Neuron (in vitro differentiated cells): ENCODE results near the gene SORCS3.

Source experiments
- H2AFZ ChIP-seq: one replicate; pipeline ENCODE4 v1.6.1; 2013; ENCODE audit warnings: low read depth, mild to moderate bottlenecking, inconsistent platforms, low read length, moderate library complexity
- H3K27me3 ChIP-seq: one replicate; pipeline ENCODE4 v1.6.1; 2013; ENCODE audit warnings: low read length; ENCODE audit not compliant: insufficient read depth
- H3K36me3 ChIP-seq: one replicate; pipeline ENCODE4 v1.6.1; 2013; ENCODE audit warnings: low read length; ENCODE audit not compliant: insufficient read depth
- H3K4me1 ChIP-seq: one replicate; pipeline ENCODE4 v1.6.1; 2013; ENCODE audit warnings: low read length; ENCODE audit not compliant: insufficient read depth
- H3K4me3 ChIP-seq: 2 replicates; pipeline ENCODE4 v1.5.1; 2013; ENCODE audit warnings: mild to moderate bottlenecking, low read length, moderate library complexity
- H3K9me3 ChIP-seq: one replicate; pipeline ENCODE4 v1.6.1; 2013; ENCODE audit warnings: low read length

SORCS3 gene

GRCh38 chr10:104734433-104734832 lies 93.3 kb downstream of the SORCS3 start:
- H3K36me3 ChIP-seq: no peaks in the 10 kb centered on the region
- no peaks in the 10 kb centered on the region for H3K9me3 ChIP-seq
- no peak overlapping the region for H3K4me3 ChIP-seq
- H2AFZ ChIP-seq: no peak overlapping the region
- H3K4me1 ChIP-seq: no peaks in the 10 kb centered on the region
- H3K27me3 ChIP-seq: peaks cover 12% of the 10 kb centered on the region

GRCh38 chr10:104735036-104735756 lies 94.1 kb downstream of the SORCS3 start:
- peaks cover 12% of the 10 kb centered on the region for H3K27me3 ChIP-seq
- no peak overlapping the region for H3K4me3 ChIP-seq
- no peaks in the 10 kb centered on the region for H3K4me1 ChIP-seq
- H3K36me3 ChIP-seq: no peaks in the 10 kb centered on the region
- H2AFZ ChIP-seq: no peak overlapping the region
- H3K9me3 ChIP-seq: no peaks in the 10 kb centered on the region

GRCh38 chr10:104735757-104736391 lies 94.8 kb downstream of the SORCS3 start:
- no peak overlapping the region for H3K4me3 ChIP-seq
- peaks cover 12% of the 10 kb centered on the region for H3K27me3 ChIP-seq
- H3K9me3 ChIP-seq: no peaks in the 10 kb centered on the region
- H2AFZ ChIP-seq: no peak overlapping the region
- H3K4me1 ChIP-seq: no peaks in the 10 kb centered on the region
- no peaks in the 10 kb centered on the region for H3K36me3 ChIP-seq

- Histone ChIP-seq H3K4me3 (no peak overlapping the region), H3K36me3 (no peaks in the 10 kb centered on the region), H3K4me1 (no peaks in the 10 kb centered on the region), H3K27me3 (no peaks in the 10 kb centered on the region), H3K9me3 (no peaks in the 10 kb centered on the region), H2AFZ (no peak overlapping the region)
Measured at GRCh38 chr10:104741127-104741526, 100.0 kb downstream of the SORCS3 start.

GRCh38 chr10:104744052-104744451 lies 103.0 kb downstream of the SORCS3 start:
- Histone ChIP-seq H3K4me3 (no peak overlapping the region), H3K9me3 (no peaks in the 10 kb centered on the region), H2AFZ (no peak overlapping the region), H3K27me3 (no peaks in the 10 kb centered on the region), H3K4me1 (no peaks in the 10 kb centered on the region), H3K36me3 (no peaks in the 10 kb centered on the region)

- H2AFZ ChIP-seq: no peak overlapping the region
- H3K27me3 ChIP-seq: no peaks in the 10 kb centered on the region
- no peaks in the 10 kb centered on the region for H3K36me3 ChIP-seq
- no peak overlapping the region for H3K4me3 ChIP-seq
- H3K9me3 ChIP-seq: no peaks in the 10 kb centered on the region
- no peaks in the 10 kb centered on the region for H3K4me1 ChIP-seq
Measured at GRCh38 chr10:104750291-104750690, 109.2 kb downstream of the SORCS3 start.

- no peaks in the 10 kb centered on the region for H3K9me3 ChIP-seq
- H3K36me3 ChIP-seq: no peaks in the 10 kb centered on the region
- H2AFZ ChIP-seq: no peak overlapping the region
- H3K4me1 ChIP-seq: no peaks in the 10 kb centered on the region
- H3K27me3 ChIP-seq: no peaks in the 10 kb centered on the region
- no peak overlapping the region for H3K4me3 ChIP-seq
Measured at GRCh38 chr10:104762793-104763192, 121.7 kb downstream of the SORCS3 start.

- Histone ChIP-seq H3K36me3 (no peaks in the 10 kb centered on the region), H3K4me1 (no peaks in the 10 kb centered on the region), H3K4me3 (no peak overlapping the region), H2AFZ (no peak overlapping the region), H3K9me3 (no peaks in the 10 kb centered on the region), H3K27me3 (no peaks in the 10 kb centered on the region)
Measured at GRCh38 chr10:104766341-104766740, 125.3 kb downstream of the SORCS3 start.

- Histone ChIP-seq H3K36me3 (no peaks in the 10 kb centered on the region), H3K4me1 (no peaks in the 10 kb centered on the region), H3K27me3 (no peaks in the 10 kb centered on the region), H3K9me3 (no peaks in the 10 kb centered on the region), H3K4me3 (no peak overlapping the region), H2AFZ (no peak overlapping the region)
Measured at GRCh38 chr10:104767282-104767681, 126.2 kb downstream of the SORCS3 start.

GRCh38 chr10:104767745-104768144 lies 126.7 kb downstream of the SORCS3 start:
- Histone ChIP-seq H3K27me3 (no peaks in the 10 kb centered on the region), H2AFZ (no peak overlapping the region), H3K36me3 (no peaks in the 10 kb centered on the region), H3K4me1 (no peaks in the 10 kb centered on the region), H3K4me3 (no peak overlapping the region), H3K9me3 (no peaks in the 10 kb centered on the region)

GRCh38 chr10:104773105-104773504 lies 132.0 kb downstream of the SORCS3 start:
- H3K36me3 ChIP-seq: no peaks in the 10 kb centered on the region
- H3K27me3 ChIP-seq: peaks cover 3% of the 10 kb centered on the region
- H2AFZ ChIP-seq: no peak overlapping the region
- H3K9me3 ChIP-seq: no peaks in the 10 kb centered on the region
- H3K4me1 ChIP-seq: no peaks in the 10 kb centered on the region
- H3K4me3 ChIP-seq: no peak overlapping the region

- no peaks in the 10 kb centered on the region for H3K9me3 ChIP-seq
- H3K27me3 ChIP-seq: peaks cover 3% of the 10 kb centered on the region
- no peak overlapping the region for H3K4me3 ChIP-seq
- no peaks in the 10 kb centered on the region for H3K4me1 ChIP-seq
- no peaks in the 10 kb centered on the region for H3K36me3 ChIP-seq
- H2AFZ ChIP-seq: no peak overlapping the region
Measured at GRCh38 chr10:104774234-104774633, 133.1 kb downstream of the SORCS3 start.

- Histone ChIP-seq H3K9me3 (no peaks in the 10 kb centered on the region), H3K27me3 (peaks cover 3% of the 10 kb centered on the region), H3K36me3 (no peaks in the 10 kb centered on the region), H2AFZ (no peak overlapping the region), H3K4me1 (no peaks in the 10 kb centered on the region), H3K4me3 (no peak overlapping the region)
Measured at GRCh38 chr10:104777086-104777799, 136.2 kb downstream of the SORCS3 start.
